Keratinocyte (primary cell): Measurements from ENCODE around the gene SIGMAR1. TPM values are rescaled to one million over a fixed set of nuclear protein-coding genes. Genes with fewer than 3 reads are reported as not detected.
A peak's percentile ranks its signal among the peaks of the same experiment; 100 is the strongest.

Source experiments
- DNase-seq: peaks from one replicate; pipeline ENCODE4 v3.0.0-alpha.2; 2011; ENCODE audit warnings: low read depth, missing footprints, low spot score
- FAIRE-seq: peaks from 2 replicates; lab custom pipeline; 2011; peaks lifted over from hg19 to GRCh38; lab: Jason Lieb, UNC
- H2AFZ ChIP-seq: 2 replicates; pipeline ENCODE4 v1.6.0; 2012; ENCODE audit warnings: low read length, control low read depth, inconsistent platforms; ENCODE audit not compliant: control insufficient read depth
- H3K27ac ChIP-seq: 2 replicates; pipeline ENCODE4 v1.5.1; 2011; ENCODE audit warnings: low read length; ENCODE audit not compliant: control insufficient read depth, insufficient read depth
- H3K27me3 ChIP-seq: 3 replicates; pipeline ENCODE4 v1.6.0; 2011; ENCODE audit warnings: low read length; ENCODE audit not compliant: control insufficient read depth, insufficient read depth; ENCODE audit errors: extremely low read depth
- H3K36me3 ChIP-seq, 2 experiments: 2 replicates in 1 of 2; 3 replicates in 1 of 2; pipeline ENCODE4 v1.5.1; 2011; ENCODE audit warnings: low read length in 2 of 2, mild to moderate bottlenecking in 1 of 2; ENCODE audit not compliant: control insufficient read depth in 2 of 2, insufficient read depth in 2 of 2; ENCODE audit errors: extremely low read depth in 1 of 2
- H3K4me1 ChIP-seq: 3 replicates; pipeline ENCODE4 v1.5.1; 2011; ENCODE audit warnings: low read length; ENCODE audit not compliant: control insufficient read depth, insufficient read depth; ENCODE audit errors: extremely low read depth
- H3K4me2 ChIP-seq: 3 replicates; pipeline ENCODE4 v1.6.0; 2011; ENCODE audit warnings: low read depth, low read length; ENCODE audit not compliant: control insufficient read depth, insufficient read depth; ENCODE audit errors: extremely low read depth
- H3K4me3 ChIP-seq, 3 experiments: fragments of 200-600 bp in 1 of 3; sonication (generic) in 1 of 3; 2 replicates in 2 of 3; 3 replicates in 1 of 3; pipeline ENCODE4 v1.5.1; 2011 to 2016; ENCODE audit warnings: low read length in 3 of 3, mild to moderate bottlenecking in 3 of 3, control low read depth in 2 of 3, inconsistent platforms in 1 of 3, low read depth in 1 of 3, mixed read lengths in 1 of 3, mixed run types in 1 of 3, moderate library complexity in 1 of 3; ENCODE audit not compliant: control insufficient read depth in 2 of 3, insufficient read depth in 2 of 3; ENCODE audit errors: extremely low read depth in 1 of 3
- H3K79me2 ChIP-seq: 2 replicates; pipeline ENCODE4 v1.6.0; 2012; ENCODE audit warnings: low read length; ENCODE audit not compliant: control insufficient read depth, insufficient read depth
- H3K9ac ChIP-seq: 3 replicates; pipeline ENCODE4 v1.6.0; 2011; ENCODE audit warnings: low read length; ENCODE audit not compliant: control insufficient read depth, insufficient read depth; ENCODE audit errors: extremely low read depth
- H3K9me1 ChIP-seq: 3 replicates; pipeline ENCODE4 v1.6.0; 2011; ENCODE audit warnings: low read length; ENCODE audit not compliant: control insufficient read depth, insufficient read depth; ENCODE audit errors: extremely low read depth
- H3K9me3 ChIP-seq: 2 replicates; pipeline ENCODE4 v1.5.1; 2012; ENCODE audit warnings: low read depth, low read length; ENCODE audit not compliant: control insufficient read depth
- H4K20me1 ChIP-seq: 3 replicates; pipeline ENCODE4 v1.6.0; 2011; ENCODE audit warnings: low read length; ENCODE audit not compliant: control insufficient read depth, insufficient read depth; ENCODE audit errors: extremely low read depth
- EZH2 ChIP-seq: IDR thresholded peaks from one replicate; pipeline ENCODE4 v1.6.1; 2012; ENCODE audit warnings: inconsistent platforms, mild to moderate bottlenecking, low read length, moderate library complexity
- dilution Hi-C: fragments of 300-500 bp; cut with MboI; formaldehyde crosslinking; loops from one replicate; pipeline ENCODE4 v1.7.0; 2020; ENCODE audit warnings: low sequenced_read_pairs; ENCODE audit not compliant: extremely low pct_ligation_motif_present
- polyA plus RNA-seq, 5 experiments: library from polyadenylated mRNA; depleted of rRNA in 3 of 5; stranded (reverse) in 3 of 5; stranded (forward) in 1 of 5; unstranded in 1 of 5; fragments of >200 nt; gene quantifications; 1 replicate in 1 of 5; 2 replicates in 3 of 5; 3 replicates in 1 of 5; pipeline versions ENCODE4 v1.2.1 to v1.2.3, GENCODE V29; 2011 to 2012; ENCODE audit warnings: missing spikeins in 2 of 5, low read depth in 1 of 5, low replicate concordance in 1 of 5
- TF ChIP-seq, protein P1 (sequence below), 3 experiments: IDR thresholded peaks in 1 of 3; conservative IDR thresholded peaks in 1 of 3; optimal IDR thresholded peaks in 1 of 3; 2 replicates in 2 of 3; 3 replicates in 1 of 3; pipeline versions ENCODE3 to v1.5.1; 2011; ENCODE audit warnings: low read length in 3 of 3, mild to moderate bottlenecking in 3 of 3, moderate library complexity in 2 of 3, control low read depth in 1 of 3, inconsistent platforms in 1 of 3; ENCODE audit not compliant: insufficient read depth in 2 of 3; ENCODE audit errors: extremely low read depth in 1 of 3

Gene SIGMAR1
- polyA plus RNA-seq, 1 donor (not counting 4 experiments of a cell fraction or from before 2014, with no cell fraction given) = 74.9 TPM

DNA sequence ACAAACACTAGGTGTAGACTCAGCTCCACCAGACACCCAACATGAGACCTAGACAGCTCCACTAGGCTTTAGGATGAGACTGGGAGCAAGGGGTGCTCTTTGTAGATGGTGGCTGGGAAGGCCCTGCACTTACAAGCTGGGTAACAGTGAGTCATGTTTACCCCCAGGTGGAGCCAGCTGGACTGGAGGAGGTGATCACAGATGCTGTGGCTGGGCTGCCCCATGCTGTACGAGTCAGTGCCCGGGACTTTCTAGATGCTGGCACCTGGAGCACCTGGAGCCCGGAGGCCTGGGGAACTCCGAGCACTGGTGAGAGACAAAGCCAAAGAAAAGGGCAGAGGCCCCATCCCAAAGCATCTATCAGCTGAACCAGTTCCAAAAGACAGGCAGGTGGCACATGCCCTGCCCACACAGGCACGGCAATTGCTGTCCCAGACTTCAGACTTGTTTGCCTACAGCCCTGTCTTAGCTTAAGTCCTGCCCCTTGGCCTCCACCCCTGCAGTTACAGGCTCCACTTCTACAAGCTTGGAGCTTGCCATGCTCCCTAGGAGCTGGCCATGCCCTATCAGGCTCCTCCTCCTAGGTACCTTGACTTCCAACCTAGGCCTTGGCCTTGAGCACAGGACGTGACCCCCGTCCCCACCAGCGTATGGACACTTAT lies 22.1 kb upstream of the SIGMAR1 start:
- FAIRE-seq (peak; percentile 84), DNase-seq (peak; percentile 82)
- no peaks in the 10 kb centered on the region for H3K9me3 ChIP-seq
- H3K36me3 ChIP-seq = no peaks in the 10 kb centered on the region
- H3K79me2 ChIP-seq = no peaks in the 10 kb centered on the region
- H2AFZ ChIP-seq = no peak overlapping the region
- H3K4me3 ChIP-seq = no peak overlapping the region
- H3K4me2 ChIP-seq = no peak overlapping the region
- H3K27ac ChIP-seq = no peak overlapping the region
- H4K20me1 ChIP-seq = no peaks in the 10 kb centered on the region
- dilution Hi-C loops = no loop called here
- H3K9ac ChIP-seq = no peak overlapping the region
- TF ChIP-seq, protein P1, sequence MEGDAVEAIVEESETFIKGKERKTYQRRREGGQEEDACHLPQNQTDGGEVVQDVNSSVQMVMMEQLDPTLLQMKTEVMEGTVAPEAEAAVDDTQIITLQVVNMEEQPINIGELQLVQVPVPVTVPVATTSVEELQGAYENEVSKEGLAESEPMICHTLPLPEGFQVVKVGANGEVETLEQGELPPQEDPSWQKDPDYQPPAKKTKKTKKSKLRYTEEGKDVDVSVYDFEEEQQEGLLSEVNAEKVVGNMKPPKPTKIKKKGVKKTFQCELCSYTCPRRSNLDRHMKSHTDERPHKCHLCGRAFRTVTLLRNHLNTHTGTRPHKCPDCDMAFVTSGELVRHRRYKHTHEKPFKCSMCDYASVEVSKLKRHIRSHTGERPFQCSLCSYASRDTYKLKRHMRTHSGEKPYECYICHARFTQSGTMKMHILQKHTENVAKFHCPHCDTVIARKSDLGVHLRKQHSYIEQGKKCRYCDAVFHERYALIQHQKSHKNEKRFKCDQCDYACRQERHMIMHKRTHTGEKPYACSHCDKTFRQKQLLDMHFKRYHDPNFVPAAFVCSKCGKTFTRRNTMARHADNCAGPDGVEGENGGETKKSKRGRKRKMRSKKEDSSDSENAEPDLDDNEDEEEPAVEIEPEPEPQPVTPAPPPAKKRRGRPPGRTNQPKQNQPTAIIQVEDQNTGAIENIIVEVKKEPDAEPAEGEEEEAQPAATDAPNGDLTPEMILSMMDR (optimal IDR thresholded peaks at IDR 0.05 in 1 of 3, IDR thresholded peaks at IDR 0.05 in 1 of 3, conservative IDR thresholded peaks at IDR 0.05 in 1 of 3; ENCODE audit: extremely low read depth in 1 of 3, insufficient read depth in 2 of 3, low read length in 3 of 3) = no peak
- no peak for TF ChIP-seq EZH2
- H3K9me1 ChIP-seq = no peaks in the 10 kb centered on the region
- H3K4me1 ChIP-seq = peaks cover 51% of the 10 kb centered on the region
- peaks cover 5% of the 10 kb centered on the region for H3K27me3 ChIP-seq

DNA sequence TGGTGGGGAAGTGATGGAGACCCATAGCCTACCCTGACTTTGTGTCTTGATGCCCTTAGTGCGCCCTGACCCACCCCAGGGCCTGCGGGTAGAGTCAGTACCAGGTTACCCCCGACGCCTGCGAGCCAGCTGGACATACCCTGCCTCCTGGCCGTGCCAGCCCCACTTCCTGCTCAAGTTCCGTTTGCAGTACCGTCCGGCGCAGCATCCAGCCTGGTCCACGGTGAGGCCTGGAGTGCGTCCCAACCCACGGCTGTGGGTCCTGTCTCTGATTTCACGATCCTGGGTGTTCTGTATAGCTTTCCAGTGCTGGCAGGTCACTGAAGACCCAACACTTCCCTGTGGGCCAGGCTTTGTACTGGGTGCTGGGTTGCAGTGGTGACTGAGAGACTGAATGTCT lies 20.9 kb upstream of the SIGMAR1 start:
- H3K9me1 ChIP-seq = no peaks in the 10 kb centered on the region
- peaks cover 5% of the 10 kb centered on the region for H3K27me3 ChIP-seq
- TF ChIP-seq, protein P1 (optimal IDR thresholded peaks at IDR 0.05 in 1 of 3, IDR thresholded peaks at IDR 0.05 in 1 of 3, conservative IDR thresholded peaks at IDR 0.05 in 1 of 3; ENCODE audit: extremely low read depth in 1 of 3, insufficient read depth in 2 of 3, low read length in 3 of 3) = no peak
- TF ChIP-seq EZH2 = no peak
- no peak overlapping the region for H2AFZ ChIP-seq
- H3K4me2 ChIP-seq = no peak overlapping the region
- no peaks in the 10 kb centered on the region for H3K79me2 ChIP-seq
- H3K4me3 ChIP-seq = no peak overlapping the region
- no peaks in the 10 kb centered on the region for H3K9me3 ChIP-seq
- no peak for DNase-seq
- H3K27ac ChIP-seq = no peak overlapping the region
- dilution Hi-C loops = no loop called here
- no peak for FAIRE-seq
- peaks cover 38% of the 10 kb centered on the region for H3K4me1 ChIP-seq
- H4K20me1 ChIP-seq = no peaks in the 10 kb centered on the region
- H3K9ac ChIP-seq = no peak overlapping the region
- H3K36me3 ChIP-seq = no peaks in the 10 kb centered on the region
